Measurements from ENCODE around the gene HDC.

GRCh38 chr15:50225057-50225456, 40.5 kb downstream of the HDC start:
- TF ChIP-seq CTCF (IDR thresholded peaks at IDR 0.05; ENCODE audit: low read depth, low read length) (no peak), POLR2A (IDR thresholded peaks at IDR 0.05; ENCODE audit: extremely low read depth, insufficient read length) (no peak), MAX (IDR thresholded peaks at IDR 0.05; ENCODE audit: low read depth, low read length) (no peak), MYC (IDR thresholded peaks at IDR 0.05; ENCODE audit: low read depth, low read length) (no peak)
